ENCODE results near the gene MYH2. TPM values are rescaled to one million over a fixed set of nuclear protein-coding genes. Genes with fewer than 3 reads are reported as not detected.

The MYH2 gene
- total and polyA plus RNA-seq, 2 donors (not counting 1 experiment from before 2014, with no cell fraction given) = not detected

DNA sequence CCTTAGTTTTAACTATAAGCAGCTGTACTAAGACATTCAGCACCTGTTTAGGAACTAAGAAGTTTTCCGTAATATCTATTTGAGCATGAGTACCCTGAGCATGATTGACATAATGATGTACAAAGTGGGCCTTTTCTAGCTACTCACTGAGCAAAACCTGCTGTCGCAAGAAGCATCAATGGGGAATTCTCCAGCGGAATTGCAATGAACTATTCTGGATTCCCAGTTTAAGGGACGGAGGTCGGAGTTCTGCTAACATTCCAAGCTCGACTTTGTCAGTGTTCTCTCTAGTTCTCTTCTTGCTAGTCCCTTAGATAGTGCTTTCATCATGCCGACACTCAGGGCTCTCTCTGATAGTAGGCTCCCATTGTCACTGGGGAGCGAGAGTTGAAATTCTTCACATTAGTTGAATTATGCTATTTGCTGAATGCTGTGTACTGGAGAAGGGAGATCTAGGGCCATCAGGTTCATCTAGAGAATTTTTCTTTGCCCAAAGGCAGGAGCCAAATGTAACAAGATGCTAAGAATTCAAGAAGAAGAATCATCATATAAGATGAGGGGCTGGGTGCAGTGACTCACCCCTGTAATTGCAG, 40.2 kb upstream of the MYH2 start:
- no peak for ATAC-seq (ENCODE audit: low read depth)
- CTCF ChIA-PET = interaction anchor here (1.3 kb wide), 2 partner anchors 25 to 28 kb away, joined by 3 to 4 read pairs; no protein-coding TSS in a partner anchor
- H3K27me3 Mint-ChIP-seq = peaks cover 37% of the 10 kb centered on the region

DNA sequence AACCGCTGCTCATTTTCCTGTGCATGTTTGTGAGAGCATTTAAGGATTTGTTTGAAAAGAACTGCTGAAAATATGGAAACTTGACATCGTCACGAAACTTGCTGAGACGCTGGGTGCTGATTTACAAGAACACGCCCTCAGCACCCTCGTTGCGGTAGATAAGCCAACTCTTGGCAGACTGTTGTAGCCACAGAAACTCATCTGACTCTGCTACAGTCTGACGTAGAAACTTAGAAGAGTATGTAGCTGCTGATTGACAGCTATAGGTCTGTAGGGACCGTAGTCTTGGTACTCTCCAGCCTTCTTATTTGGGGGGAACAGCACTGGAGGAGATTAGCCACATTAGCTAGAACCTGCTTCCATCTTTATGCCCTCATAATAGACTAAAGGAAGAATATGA, 36.1 kb upstream of the MYH2 start:
- Mint-ChIP-seq H3K27me3 (peaks cover 39% of the 10 kb centered on the region), H3K9me3 (ENCODE audit: insufficient read depth) (peaks cover 3% of the 10 kb centered on the region), H3K27ac (no peak overlapping the region), H3K4me1 (no peaks in the 10 kb centered on the region), H3K4me3 (no peak overlapping the region)
- no peaks in the 10 kb centered on the region for H3K27me3 ChIP-seq (replicated peaks in 1 of 4; ENCODE audit: control extremely low read depth in 1 of 4, control insufficient read depth in 3 of 4, insufficient read depth in 4 of 4, low read length in 3 of 4)
- no peak overlapping the region for H2AFZ ChIP-seq (ENCODE audit: insufficient read depth, low read depth, low read length, poor library complexity, severe bottlenecking)
- DNase-seq (no peak), ATAC-seq (ENCODE audit: low read depth) (no peak)
- H4K20me1 ChIP-seq (ENCODE audit: control insufficient read depth, insufficient read depth, low read length, poor library complexity, severe bottlenecking) = no peaks in the 10 kb centered on the region
- no peaks in the 10 kb centered on the region for H3K9me3 ChIP-seq (ENCODE audit: control extremely low read depth in 1 of 3, control insufficient read depth in 2 of 3, insufficient read depth in 1 of 3, low read length in 2 of 3)
- H3K9ac ChIP-seq (ENCODE audit: low read length) = no peak overlapping the region
- POLR2A ChIA-PET = no interaction called here
- intact Hi-C loops (cut with micrococcal nuclease) = no loop called here
- no peak overlapping the region for H3K4me2 ChIP-seq (replicated peaks; ENCODE audit: low read depth, low read length, poor library complexity, severe bottlenecking)
- no peaks in the 10 kb centered on the region for H3K4me1 ChIP-seq (ENCODE audit: control insufficient read depth in 2 of 2, insufficient read depth in 2 of 2, low read length in 2 of 2)
- no peak overlapping the region for H3K27ac ChIP-seq (ENCODE audit: low read length in 2 of 2)
- 92% methylated on average over 7 of the region's 9 CpGs for WGBS (ENCODE audit: insufficient coverage)
- no peak for TF ChIP-seq EZH2 (IDR thresholded peaks at IDR 0.05; ENCODE audit: borderline replicate concordance, insufficient read depth, low read depth, low read length, poor library complexity, severe bottlenecking)
- TF ChIP-seq, protein P1, sequence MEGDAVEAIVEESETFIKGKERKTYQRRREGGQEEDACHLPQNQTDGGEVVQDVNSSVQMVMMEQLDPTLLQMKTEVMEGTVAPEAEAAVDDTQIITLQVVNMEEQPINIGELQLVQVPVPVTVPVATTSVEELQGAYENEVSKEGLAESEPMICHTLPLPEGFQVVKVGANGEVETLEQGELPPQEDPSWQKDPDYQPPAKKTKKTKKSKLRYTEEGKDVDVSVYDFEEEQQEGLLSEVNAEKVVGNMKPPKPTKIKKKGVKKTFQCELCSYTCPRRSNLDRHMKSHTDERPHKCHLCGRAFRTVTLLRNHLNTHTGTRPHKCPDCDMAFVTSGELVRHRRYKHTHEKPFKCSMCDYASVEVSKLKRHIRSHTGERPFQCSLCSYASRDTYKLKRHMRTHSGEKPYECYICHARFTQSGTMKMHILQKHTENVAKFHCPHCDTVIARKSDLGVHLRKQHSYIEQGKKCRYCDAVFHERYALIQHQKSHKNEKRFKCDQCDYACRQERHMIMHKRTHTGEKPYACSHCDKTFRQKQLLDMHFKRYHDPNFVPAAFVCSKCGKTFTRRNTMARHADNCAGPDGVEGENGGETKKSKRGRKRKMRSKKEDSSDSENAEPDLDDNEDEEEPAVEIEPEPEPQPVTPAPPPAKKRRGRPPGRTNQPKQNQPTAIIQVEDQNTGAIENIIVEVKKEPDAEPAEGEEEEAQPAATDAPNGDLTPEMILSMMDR (IDR thresholded peaks at IDR 0.05) = no peak
- no peaks in the 10 kb centered on the region for H3K79me2 ChIP-seq (ENCODE audit: control insufficient read depth, insufficient read depth, low read length)
- H3K4me3 ChIP-seq (ENCODE audit: control extremely low read depth in 1 of 5, extremely low read depth in 1 of 5, insufficient read depth in 1 of 5, low read depth in 2 of 5, low read length in 4 of 5) = no peak overlapping the region
- CTCF ChIA-PET = interaction anchor here (1.1 kb wide), 1 partner anchor 33 kb away, joined by 3 read pairs; no protein-coding TSS in a partner anchor
- H3K36me3 ChIP-seq (replicated peaks in 1 of 2; ENCODE audit: control extremely low read depth in 1 of 2, control insufficient read depth in 1 of 2, extremely low read depth in 1 of 2, insufficient read depth in 2 of 2, low read length in 1 of 2) = no peaks in the 10 kb centered on the region

More for the DNA sequence above, 40.2 kb upstream of the MYH2 start:
- Mint-ChIP-seq H3K4me1 (no peaks in the 10 kb centered on the region), H3K4me3 (no peak overlapping the region), H3K27ac (no peak overlapping the region), H3K9me3 (ENCODE audit: insufficient read depth) (no peaks in the 10 kb centered on the region)
- Histone ChIP-seq H3K4me1 (ENCODE audit: control insufficient read depth in 2 of 2, insufficient read depth in 2 of 2, low read length in 2 of 2) (no peaks in the 10 kb centered on the region), H3K79me2 (ENCODE audit: control insufficient read depth, insufficient read depth, low read length) (no peaks in the 10 kb centered on the region), H2AFZ (ENCODE audit: insufficient read depth, low read depth, low read length, poor library complexity, severe bottlenecking) (no peak overlapping the region), H3K4me3 (ENCODE audit: control extremely low read depth in 1 of 5, extremely low read depth in 1 of 5, insufficient read depth in 1 of 5, low read depth in 2 of 5, low read length in 4 of 5) (no peak overlapping the region), H3K9me3 (ENCODE audit: control extremely low read depth in 1 of 3, control insufficient read depth in 2 of 3, insufficient read depth in 1 of 3, low read length in 2 of 3) (no peaks in the 10 kb centered on the region), H3K36me3 (replicated peaks in 1 of 2; ENCODE audit: control extremely low read depth in 1 of 2, control insufficient read depth in 1 of 2, extremely low read depth in 1 of 2, insufficient read depth in 2 of 2, low read length in 1 of 2) (no peaks in the 10 kb centered on the region), H3K27me3 (replicated peaks in 1 of 4; ENCODE audit: control extremely low read depth in 1 of 4, control insufficient read depth in 3 of 4, insufficient read depth in 4 of 4, low read length in 3 of 4) (peaks cover 0 to 5% (median under 1%) of the 10 kb centered on the region in 4 experiments), H3K4me2 (replicated peaks; ENCODE audit: low read depth, low read length, poor library complexity, severe bottlenecking) (no peak overlapping the region), H4K20me1 (ENCODE audit: control insufficient read depth, insufficient read depth, low read length, poor library complexity, severe bottlenecking) (no peaks in the 10 kb centered on the region), H3K9ac (ENCODE audit: low read length) (no peak overlapping the region), H3K27ac (ENCODE audit: low read length in 2 of 2) (no peak overlapping the region)
- DNase-seq = no peak
- intact Hi-C loops (cut with micrococcal nuclease) = no loop called here
- WGBS (ENCODE audit: insufficient coverage) = 95% methylated on average over 8 of the region's 8 CpGs
- TF ChIP-seq, protein P1 (IDR thresholded peaks at IDR 0.05) = no peak
- no peak for TF ChIP-seq EZH2 (IDR thresholded peaks at IDR 0.05; ENCODE audit: borderline replicate concordance, insufficient read depth, low read depth, low read length, poor library complexity, severe bottlenecking)
- POLR2A ChIA-PET = no interaction called here

Data from B cell (primary cell).